ENCODE results near the gene RGMB.

RGMB gene

DNA sequence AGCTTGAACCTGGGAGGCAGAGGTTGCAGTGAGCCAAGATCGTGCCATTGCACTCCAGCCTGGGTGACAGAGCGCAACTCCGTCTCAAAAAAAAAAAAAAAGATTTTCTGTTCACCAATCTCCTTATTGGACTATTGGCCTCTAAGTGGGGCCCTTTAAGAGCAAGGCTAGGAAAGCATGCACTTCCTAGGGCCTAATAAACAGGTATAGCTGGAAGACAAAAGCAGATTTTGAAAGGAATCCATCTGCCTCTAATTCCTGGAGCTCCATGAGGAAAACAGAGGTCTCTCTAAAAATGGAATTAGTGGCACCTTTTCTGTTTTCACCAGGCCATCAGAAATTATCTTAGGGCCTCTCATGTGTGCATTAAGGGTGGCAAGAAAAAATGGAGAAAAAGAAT, 70.0 kb downstream of the RGMB start:
- no peak for DNase-seq (ENCODE audit: low spot score)
- Mint-ChIP-seq H3K36me3 (ENCODE audit: low read depth) (no peaks in the 10 kb centered on the region), H3K27ac (no peak overlapping the region), H3K9me3 (no peaks in the 10 kb centered on the region), H3K27me3 (ENCODE audit: low read depth) (no peaks in the 10 kb centered on the region), H3K4me1 (ENCODE audit: low read depth) (peaks cover 2% of the 10 kb centered on the region), H3K4me3 (no peak overlapping the region)

DNA sequence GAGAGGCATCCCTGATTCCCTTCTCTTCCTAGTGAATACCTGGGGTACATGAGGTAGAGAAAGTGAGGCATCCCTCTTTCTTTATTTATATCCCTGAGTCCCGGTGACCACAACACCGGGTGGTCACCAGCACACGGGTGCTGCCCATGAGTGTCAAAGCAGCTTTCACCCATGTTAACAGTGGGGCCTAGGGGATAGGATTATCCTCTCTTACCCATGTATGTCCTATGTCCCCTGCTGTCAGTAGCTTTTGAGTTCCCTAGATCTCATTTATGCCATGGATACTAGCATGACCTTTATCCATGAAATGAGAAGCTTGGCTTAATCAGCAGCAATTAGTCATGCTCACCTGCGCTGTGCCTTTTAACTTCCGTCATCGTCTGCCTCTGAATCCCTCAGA, 71.4 kb downstream of the RGMB start:
- no peak for DNase-seq (ENCODE audit: low spot score)
- no peaks in the 10 kb centered on the region for H3K36me3 Mint-ChIP-seq (ENCODE audit: low read depth)
- H3K27ac Mint-ChIP-seq, result no peak overlapping the region
- H3K4me1 Mint-ChIP-seq (ENCODE audit: low read depth), result peaks cover under 1% of the 10 kb centered on the region
- no peaks in the 10 kb centered on the region for H3K27me3 Mint-ChIP-seq (ENCODE audit: low read depth)
- no peaks in the 10 kb centered on the region for H3K9me3 Mint-ChIP-seq
- no peak overlapping the region for H3K4me3 Mint-ChIP-seq

GRCh38 chr5:98845878-98846277, 72.4 kb downstream of the RGMB start:
- Mint-ChIP-seq H3K4me3 (no peak overlapping the region), H3K27me3 (ENCODE audit: low read depth) (no peaks in the 10 kb centered on the region), H3K9me3 (no peaks in the 10 kb centered on the region), H3K36me3 (ENCODE audit: low read depth) (no peaks in the 10 kb centered on the region), H3K4me1 (ENCODE audit: low read depth) (no peaks in the 10 kb centered on the region), H3K27ac (no peak overlapping the region)
- no peak for DNase-seq (ENCODE audit: low spot score)

All from T-helper 2 cell treated with Interferon-gamma antibody and Interleukin-4, amounts not matched to agents 5 μg/mL and 100 μg/mL, for 36 hours (primary cell).